HG02852 (cell line): ENCODE measurements around the gene TCF25.

Experiments
- ATAC-seq: cut with Tn5 transposase; IDR thresholded peaks from one replicate; pipeline ENCODE4 v1.9.1; 2021; ENCODE audit warnings: mild to moderate bottlenecking, moderate library complexity; ENCODE audit not compliant: unreplicated experiment

The TCF25 gene

GRCh38 chr16:89938175-89938885, 64.9 kb downstream of the TCF25 start:
- no peak for ATAC-seq

GRCh38 chr16:89944773-89945172, 71.4 kb downstream of the TCF25 start:
- ATAC-seq: no peak

GRCh38 chr16:89945654-89946053, 72.3 kb downstream of the TCF25 start:
- ATAC-seq: no peak

- no peak for ATAC-seq
Measured at GRCh38 chr16:89946515-89946914, 73.1 kb downstream of the TCF25 start.

- no peak for ATAC-seq
Measured at GRCh38 chr16:89949121-89949742, 75.8 kb downstream of the TCF25 start.

GRCh38 chr16:89949756-89950155, 76.4 kb downstream of the TCF25 start:
- no peak for ATAC-seq

- ATAC-seq: no peak
Measured at GRCh38 chr16:89951509-89951908, 78.1 kb downstream of the TCF25 start.

- no peak for ATAC-seq
Measured at GRCh38 chr16:89952049-89952448, 78.7 kb downstream of the TCF25 start.

GRCh38 chr16:89952551-89952950, 79.2 kb downstream of the TCF25 start:
- ATAC-seq: no peak

GRCh38 chr16:89953671-89954406, 80.4 kb downstream of the TCF25 start:
- peak; percentile 64 for ATAC-seq

- no peak for ATAC-seq
Measured at GRCh38 chr16:89954462-89954861, 81.1 kb downstream of the TCF25 start.

GRCh38 chr16:89955001-89955685, 81.8 kb downstream of the TCF25 start:
- ATAC-seq: no peak

GRCh38 chr16:89956505-89957215, 83.3 kb downstream of the TCF25 start:
- no peak for ATAC-seq

- ATAC-seq: no peak
Measured at GRCh38 chr16:89957216-89957785, 83.9 kb downstream of the TCF25 start.

- no peak for ATAC-seq
Measured at GRCh38 chr16:89958068-89958467, 84.7 kb downstream of the TCF25 start.

GRCh38 chr16:89958596-89958995, 85.2 kb downstream of the TCF25 start:
- no peak for ATAC-seq

- no peak for ATAC-seq
Measured at GRCh38 chr16:89960966-89961365, 87.6 kb downstream of the TCF25 start.
